Suprapubic skin (tissue), 4 donors: Measurements from ENCODE around the gene KANK4.

Experiments
- EP300 ChIP-seq: sonication (generic); formaldehyde crosslinking; IDR thresholded peaks from one replicate; pipeline ENCODE4 v1.6.1; 2017; ENCODE audit warnings: antibody characterized with exemption
- POLR2A ChIP-seq, 2 donors: fragments of 450-650 bp; IDR thresholded peaks; one replicate each; pipeline ENCODE4 v1.6.1; 2017; ENCODE audit warnings: antibody characterized with exemption in 2 of 2, mild to moderate bottlenecking in 2 of 2, moderate library complexity in 2 of 2
- POLR2AphosphoS5 ChIP-seq, 3 donors: sonication (generic); formaldehyde crosslinking; IDR thresholded peaks; one replicate each; pipeline ENCODE4 v1.6.1; 2017; ENCODE audit warnings: antibody characterized with exemption in 3 of 3
- TF ChIP-seq, protein P1 (sequence below), 2 donors: fragments of 200-600 bp in 1 of 2; fragments of 450-650 bp in 1 of 2; sonication (generic) in 1 of 2; IDR thresholded peaks; one replicate each; pipeline ENCODE4 v1.5.1; 2016 to 2019; ENCODE audit warnings: antibody characterized with exemption in 2 of 2, mild to moderate bottlenecking in 1 of 2, moderate library complexity in 1 of 2

DNA sequence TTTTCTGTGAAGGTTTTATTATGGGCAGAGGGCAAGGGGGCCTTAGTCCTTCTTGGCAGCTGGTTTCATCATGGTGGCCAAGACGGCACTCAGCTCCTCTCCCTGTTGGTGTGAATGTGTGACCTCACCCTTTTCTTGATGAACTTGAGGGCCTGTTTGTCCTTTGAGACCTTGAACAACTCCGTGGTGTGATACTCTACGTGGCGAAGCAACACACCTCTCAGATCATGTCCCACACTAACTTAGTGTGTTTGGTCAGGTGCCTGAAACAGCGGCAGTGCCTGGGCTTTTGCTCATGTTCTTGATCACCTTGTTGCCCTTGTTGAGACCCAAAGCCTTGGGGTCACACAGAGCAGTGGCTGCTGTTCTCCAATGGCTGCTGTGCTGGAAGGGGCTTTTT, 111.1 kb downstream of the KANK4 start:
- TF ChIP-seq, protein P1, sequence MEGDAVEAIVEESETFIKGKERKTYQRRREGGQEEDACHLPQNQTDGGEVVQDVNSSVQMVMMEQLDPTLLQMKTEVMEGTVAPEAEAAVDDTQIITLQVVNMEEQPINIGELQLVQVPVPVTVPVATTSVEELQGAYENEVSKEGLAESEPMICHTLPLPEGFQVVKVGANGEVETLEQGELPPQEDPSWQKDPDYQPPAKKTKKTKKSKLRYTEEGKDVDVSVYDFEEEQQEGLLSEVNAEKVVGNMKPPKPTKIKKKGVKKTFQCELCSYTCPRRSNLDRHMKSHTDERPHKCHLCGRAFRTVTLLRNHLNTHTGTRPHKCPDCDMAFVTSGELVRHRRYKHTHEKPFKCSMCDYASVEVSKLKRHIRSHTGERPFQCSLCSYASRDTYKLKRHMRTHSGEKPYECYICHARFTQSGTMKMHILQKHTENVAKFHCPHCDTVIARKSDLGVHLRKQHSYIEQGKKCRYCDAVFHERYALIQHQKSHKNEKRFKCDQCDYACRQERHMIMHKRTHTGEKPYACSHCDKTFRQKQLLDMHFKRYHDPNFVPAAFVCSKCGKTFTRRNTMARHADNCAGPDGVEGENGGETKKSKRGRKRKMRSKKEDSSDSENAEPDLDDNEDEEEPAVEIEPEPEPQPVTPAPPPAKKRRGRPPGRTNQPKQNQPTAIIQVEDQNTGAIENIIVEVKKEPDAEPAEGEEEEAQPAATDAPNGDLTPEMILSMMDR (IDR thresholded peaks at IDR 0.05): no peak
- TF ChIP-seq POLR2A (IDR thresholded peaks at IDR 0.05): no peak
- TF ChIP-seq POLR2AphosphoS5 (IDR thresholded peaks at IDR 0.05): no peak
- no peak for TF ChIP-seq EP300
